Inferior parietal cortex (tissue), 1 donor: ENCODE data around the gene RPS28.
"Not testable (repeated sequence)": the region's sequence is repeated elsewhere in the genome, so short reads cannot be mapped to it uniquely, and the experiment has no call there.

Experiments used
- DNase-seq: peaks from one replicate; pipeline ENCODE4 v3.0.0-alpha.2; 2016; ENCODE audit errors: extremely low spot score

RPS28 gene

GRCh38 chr19:8321067-8321985, at the start of gene RPS28, which contains the start of gene NDUFA7:
Gene RPS28 (plus strand): TSS chr19:8321496. CDS start chr19:8321531, 35 bp downstream.
Gene NDUFA7 (minus strand): TSS chr19:8321375. CDS start chr19:8321358, 17 bp downstream.
- DNase-seq: peak; percentile 96

DNA sequence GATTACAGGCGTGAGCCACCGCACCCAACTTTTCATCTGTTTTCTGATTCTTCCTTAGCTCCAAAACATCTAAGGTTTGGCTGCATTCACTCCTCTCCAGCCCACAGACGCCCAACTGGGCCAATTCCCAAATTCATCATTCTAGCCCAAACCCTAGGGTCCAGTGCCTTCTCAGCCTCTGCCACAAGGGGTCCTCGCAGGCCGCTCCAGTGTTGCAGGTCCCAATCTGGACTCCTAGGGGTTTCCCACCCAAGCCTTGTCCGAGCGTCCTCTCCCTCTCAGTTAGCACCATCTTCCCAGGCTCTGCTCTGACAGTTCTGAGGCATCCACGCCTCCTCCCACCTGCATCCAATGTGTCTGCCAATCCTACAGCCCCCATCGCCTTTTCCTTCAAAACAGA, 44.8 kb upstream of the RPS28 start:
- DNase-seq: not testable (repeated sequence)

GRCh38 chr19:8291337-8291736, 30.0 kb upstream of the RPS28 start:
- DNase-seq: not testable (repeated sequence)

GRCh38 chr19:8302357-8302691, 19.0 kb upstream of the RPS28 start:
- DNase-seq: no peak

DNA sequence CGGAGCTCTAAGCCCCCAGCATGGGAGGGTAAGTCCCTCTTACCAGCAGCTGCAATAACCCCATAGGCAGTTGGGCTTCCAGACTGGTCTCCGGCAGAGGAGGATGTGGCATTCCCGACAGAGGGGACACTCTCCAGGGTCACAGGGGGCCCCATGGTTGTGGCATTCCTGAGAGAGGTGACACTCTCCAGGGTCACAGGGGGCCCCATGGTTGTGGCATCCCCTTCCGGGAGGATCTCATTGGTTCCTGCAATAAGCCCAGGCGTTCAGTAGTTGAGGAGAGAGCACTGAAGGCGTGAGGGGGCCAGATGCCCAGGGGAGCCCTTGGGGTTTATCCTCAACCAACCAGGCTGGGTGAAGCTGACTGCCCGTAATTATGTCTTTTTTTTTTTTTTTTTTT, 18.6 kb upstream of the RPS28 start:
- DNase-seq: no peak

GRCh38 chr19:8304841-8305621, 16.3 kb upstream of the RPS28 start:
- DNase-seq: no peak

- DNase-seq: no peak
These were observed 15.5 kb upstream of the RPS28 start for GRCh38 chr19:8305798-8306197.

- no peak for DNase-seq
These were observed 14.9 kb upstream of the RPS28 start for GRCh38 chr19:8306235-8307054.

DNA sequence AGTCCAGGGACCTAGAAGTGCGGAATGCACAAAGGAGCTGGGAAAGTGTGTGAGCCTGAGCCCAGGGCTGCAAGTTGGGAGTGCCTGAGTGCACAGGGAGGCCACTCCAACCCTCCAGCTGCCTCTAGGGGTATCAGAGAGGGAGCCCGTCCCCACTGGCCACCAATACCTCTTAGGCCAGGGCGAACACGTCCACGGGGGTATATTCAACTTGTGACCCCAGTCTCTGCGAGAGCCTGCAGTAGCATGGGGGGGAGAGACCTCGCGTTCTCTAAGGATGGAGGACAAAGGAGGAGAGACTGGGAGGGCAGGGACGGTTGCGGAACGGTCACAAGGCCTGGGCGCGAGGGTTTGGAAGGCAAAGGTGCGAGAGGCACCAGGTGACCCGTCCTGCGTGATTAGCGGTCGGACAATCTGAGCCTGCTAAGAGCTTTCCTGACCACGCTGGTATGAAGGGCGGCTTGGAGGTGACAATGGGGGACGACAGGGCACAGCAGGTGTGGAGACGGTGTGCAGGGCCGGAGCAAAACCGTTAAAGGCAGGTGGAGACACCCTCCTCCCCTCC, 13.8 kb upstream of the RPS28 start:
- no peak for DNase-seq

GRCh38 chr19:8307965-8308866, 13.1 kb upstream of the RPS28 start, which contains the start of gene CD320:
Gene CD320 (minus strand): TSS chr19:8308358. CDS start chr19:8308290, 68 bp downstream.
- peak; percentile 93 for DNase-seq

DNA sequence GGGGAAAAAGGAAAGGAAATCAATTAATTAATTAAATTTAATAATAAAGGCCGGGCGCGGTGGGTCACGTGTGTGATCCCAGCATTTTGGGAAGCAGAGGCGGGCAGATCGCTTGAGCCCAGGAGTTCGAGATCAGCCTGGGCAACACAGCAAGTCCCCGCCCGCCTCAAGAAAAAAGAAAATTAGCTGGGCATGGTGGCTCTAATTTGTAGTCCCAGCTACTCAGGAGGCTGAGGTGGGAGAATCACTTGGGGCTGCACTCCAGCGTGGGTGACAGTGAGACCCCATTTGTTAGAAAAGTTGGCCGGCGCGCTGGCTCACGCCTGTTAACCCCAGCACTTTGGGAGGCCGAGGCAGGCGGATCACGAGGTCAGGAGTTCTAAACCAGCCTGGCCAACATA, 12.4 kb upstream of the RPS28 start:
- no peak for DNase-seq

DNA sequence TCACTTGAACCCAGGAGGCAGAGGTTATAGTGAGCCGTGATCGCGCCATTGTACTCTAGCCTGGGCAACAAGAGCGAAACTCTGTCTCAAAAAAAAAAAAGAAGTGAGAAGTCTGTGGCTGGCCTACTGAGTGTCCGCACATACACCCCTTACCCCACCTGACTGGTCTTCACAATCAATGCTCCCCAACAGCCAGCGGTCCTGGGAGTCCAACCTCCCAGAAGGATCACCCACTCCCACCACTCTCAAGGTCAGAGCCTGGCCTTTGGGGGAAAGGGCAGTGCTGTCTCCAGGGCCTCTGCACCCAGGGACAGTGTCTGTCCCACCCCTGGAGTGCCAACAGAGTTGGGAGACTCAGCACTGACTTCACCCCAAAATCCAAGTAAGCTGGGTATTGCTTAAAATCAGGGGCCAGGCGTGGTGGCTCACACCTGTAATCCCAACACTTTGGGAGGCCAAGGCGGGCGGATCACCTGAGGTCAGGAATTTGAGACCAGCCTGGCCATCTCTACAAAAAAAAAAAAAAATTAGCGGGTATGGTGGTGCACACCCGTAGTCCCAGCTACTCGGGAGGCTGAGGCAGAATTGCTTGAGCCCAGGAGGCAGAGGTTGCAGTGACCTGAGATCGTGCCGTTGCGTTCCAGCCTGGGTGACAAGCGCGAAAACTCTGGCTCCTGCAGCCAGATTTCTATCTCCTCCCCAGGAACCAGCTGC, 10.8 kb upstream of the RPS28 start:
- DNase-seq: no peak

GRCh38 chr19:8311461-8312260, 9.6 kb upstream of the RPS28 start:
- DNase-seq: no peak

GRCh38 chr19:8314981-8315640, 6.2 kb upstream of the RPS28 start:
- DNase-seq: not testable (repeated sequence)

DNA sequence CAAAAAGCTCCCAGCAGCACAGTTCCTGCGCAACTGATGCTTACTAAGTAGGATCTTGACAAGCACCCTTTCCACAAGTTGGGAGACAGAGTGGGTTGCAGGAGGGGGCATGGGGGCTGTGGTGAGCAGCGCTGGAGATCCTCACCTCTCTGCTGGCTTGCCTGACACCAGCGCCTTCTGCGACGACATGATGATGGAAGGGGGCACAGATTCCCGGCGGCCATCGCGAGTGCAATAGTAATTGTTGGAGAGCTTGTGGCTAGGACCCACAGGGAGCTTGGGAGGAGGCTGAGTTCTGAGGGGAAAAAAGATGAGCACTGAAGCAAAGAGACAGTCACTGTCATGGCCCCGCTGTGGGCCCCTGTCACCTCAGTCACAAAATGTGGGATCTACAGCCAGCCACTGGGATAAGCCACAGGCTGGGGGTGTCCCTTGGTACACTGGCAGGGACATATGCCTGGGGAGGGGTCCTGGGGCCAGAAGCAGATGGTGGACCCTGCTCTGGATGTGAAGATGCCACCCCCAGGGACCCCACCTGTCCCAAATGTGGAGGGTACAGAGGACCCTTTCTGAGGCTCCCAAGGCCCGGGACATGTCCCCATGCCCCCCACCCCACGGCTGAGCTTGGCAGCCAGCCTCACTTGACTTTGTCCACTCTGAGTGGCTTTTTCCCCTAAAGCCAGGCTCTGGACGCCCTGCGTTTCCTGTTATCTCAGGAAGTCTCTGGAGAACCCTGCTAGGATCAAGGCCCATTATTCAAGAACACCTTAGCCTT, 4.8 kb upstream of the RPS28 start:
- DNase-seq: no peak

DNA sequence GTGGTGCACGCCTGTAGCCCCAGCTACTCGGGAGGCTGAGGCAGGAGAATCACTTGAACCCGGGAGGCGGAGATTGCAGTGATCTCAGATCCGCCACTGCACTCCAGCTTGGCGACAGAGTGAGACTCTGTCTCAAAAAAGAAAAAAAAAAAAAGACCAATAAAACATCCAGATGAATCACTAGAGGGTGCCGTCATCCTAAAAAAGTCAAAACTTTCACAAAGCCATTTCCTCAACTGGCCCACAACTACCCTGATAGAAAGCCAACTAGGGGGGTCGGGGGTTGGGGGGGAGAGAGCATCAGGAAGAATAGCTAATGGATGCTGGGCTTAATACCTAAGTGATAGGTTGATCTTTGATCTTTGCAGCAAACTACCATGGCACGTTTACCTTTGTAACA, 2.5 kb upstream of the RPS28 start:
- DNase-seq: not testable (repeated sequence)

- DNase-seq: no peak
These were observed 1.3 kb upstream of the RPS28 start for GRCh38 chr19:8319807-8320520.
